HT1080 (cell line): ENCODE data around the gene CTDP1. TPM values are rescaled to one million over a fixed set of nuclear protein-coding genes. Genes with fewer than 3 reads are reported as not detected.
A peak's percentile ranks its signal among the peaks of the same experiment; 100 is the strongest.

ENCODE experiments used
- DNase-seq: peaks from one replicate; pipeline ENCODE4 v3.0.0-alpha.2; 2015; ENCODE audit warnings: low read depth
- total RNA-seq: library from RNA; depleted of rRNA; stranded (reverse); fragments of >200 nt; shearing (Covaris generic); gene quantifications from 2 replicates; pipeline ENCODE4 v1.2.3, GENCODE V29; 2014

CTDP1 gene
- total RNA-seq, 1 experiment from 2014 or later: 26.9 TPM

DNA sequence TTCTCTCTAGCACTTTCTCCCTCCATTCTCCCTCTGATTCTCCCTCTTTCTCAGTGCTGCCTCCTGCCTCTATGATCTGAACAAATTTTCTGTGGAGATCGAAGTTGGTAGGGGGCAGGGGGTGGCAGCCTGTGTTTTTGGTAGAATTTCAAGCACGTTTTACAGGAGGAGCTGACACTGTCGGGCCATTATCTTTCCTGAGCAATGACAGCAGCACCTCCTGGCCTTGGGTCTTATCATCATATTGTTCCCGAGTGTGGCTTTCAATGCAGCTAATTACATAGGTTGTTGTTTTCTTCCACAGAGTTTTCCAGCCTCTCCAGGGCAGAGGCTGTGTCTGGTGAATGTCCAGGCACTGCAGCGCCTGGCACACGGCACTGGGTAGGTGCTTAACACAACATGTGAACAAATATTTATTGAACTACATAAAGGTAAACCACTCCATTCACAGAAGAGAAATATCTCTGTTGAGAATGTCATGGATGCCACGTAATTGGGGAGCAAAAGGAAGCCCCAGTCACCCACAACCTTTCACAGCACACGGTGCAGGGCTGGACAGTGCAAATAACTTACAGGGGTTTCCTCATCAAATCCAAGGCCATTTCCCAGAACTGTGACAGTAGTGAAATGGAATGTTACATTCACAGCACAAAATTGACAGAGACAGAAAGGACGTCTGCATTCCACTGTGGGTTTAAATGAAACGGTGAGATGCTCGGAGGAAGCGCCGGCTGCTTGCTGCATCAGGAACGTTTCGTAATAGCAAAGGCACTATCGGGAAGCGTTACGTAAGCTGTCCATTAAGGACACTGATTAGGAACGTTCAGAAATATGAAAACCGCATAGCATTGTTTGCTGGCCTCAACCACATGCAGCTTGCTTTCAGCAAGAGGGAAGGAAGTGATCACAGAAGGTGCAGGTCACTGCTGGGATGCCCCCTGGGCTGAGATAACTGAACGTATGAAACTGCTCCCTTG is 111.7 kb downstream of the CTDP1 start:
- peak; percentile 79 for DNase-seq

GRCh38 chr18:79792096-79792987 is 112.7 kb downstream of the CTDP1 start:
- DNase-seq: no peak

DNA sequence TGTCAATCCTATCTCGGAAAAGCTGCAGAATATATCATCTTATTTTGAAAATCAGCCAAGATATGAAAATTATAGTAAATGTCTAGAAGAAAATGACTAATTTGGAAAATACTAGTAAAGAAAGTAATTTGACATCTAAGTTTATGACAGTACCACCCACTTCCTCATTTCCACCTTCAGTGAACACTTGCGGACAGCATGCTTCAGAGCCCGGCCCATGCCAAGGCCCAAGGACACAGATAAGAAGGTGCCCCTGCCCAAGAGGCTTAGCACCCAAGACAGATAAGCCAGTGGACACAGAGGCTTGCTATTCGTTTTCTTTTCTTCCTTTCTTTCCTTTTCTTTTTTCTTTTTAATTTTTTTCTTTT is 113.4 kb downstream of the CTDP1 start:
- DNase-seq: no peak

GRCh38 chr18:79794846-79795245 is 115.2 kb downstream of the CTDP1 start:
- no peak for DNase-seq

- no peak for DNase-seq
Observed at GRCh38 chr18:79795446-79795845, 115.8 kb downstream of the CTDP1 start.

DNA sequence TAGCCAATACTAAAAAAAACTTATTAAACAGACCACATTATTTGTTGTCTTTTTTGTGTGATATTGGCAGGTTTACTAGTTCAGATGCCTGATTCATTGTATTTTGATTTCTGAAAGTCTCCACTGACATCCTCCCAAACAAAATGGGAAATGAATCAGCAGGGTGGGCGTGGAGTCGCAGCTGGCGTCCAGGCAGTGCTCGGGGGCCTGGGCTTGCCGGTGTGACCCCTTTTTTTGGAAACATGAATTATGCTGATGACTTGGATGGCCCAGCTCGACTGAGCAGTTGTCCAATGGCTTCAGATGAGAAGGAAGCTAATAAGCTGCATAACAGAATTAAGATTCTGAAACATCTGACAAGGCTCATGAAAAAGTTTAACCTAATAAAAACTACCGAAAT is 116.4 kb downstream of the CTDP1 start:
- DNase-seq: no peak

GRCh38 chr18:79796531-79797405 is 117.2 kb downstream of the CTDP1 start:
- no peak for DNase-seq

DNA sequence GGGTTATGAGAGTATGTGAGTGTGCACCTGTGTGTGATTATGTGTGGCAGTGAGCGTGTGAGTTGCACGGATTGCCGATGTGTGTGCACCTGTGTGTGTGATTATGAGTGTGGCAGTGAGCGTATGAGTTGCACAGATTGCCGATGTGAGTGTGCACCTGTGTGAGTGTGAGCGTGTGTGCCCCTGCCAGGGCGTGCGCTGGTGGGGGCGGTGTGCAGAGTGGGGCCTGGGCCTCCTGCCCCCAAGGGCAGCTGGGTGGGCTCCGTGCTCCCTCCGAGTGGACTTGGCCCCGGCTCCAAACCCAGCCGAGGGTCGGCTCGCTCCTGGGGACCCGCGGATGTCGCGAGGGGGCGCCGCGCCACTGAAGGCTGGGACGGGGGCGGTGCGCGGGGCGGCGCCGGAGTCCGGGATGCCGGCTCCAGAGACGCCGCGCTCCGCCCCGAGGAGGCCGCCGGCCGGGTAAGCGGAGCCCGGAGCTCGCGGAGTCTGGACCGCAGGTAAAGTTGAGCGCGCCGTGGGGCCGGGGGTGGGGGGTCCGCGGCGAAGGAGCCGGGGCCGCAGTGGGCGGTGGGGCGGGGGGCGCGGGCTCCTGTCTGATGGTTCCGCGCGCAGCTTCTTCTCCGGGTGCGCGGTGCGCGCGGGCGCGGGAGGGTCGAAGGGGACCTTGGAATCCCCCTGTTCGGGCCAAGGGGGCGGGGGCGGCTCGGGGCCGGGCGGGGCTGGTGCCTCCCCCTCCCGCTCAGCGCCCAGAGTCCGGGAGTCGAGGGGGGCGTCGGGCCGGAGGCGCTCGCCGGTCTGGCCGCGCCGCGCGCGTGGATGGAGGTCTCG is 118.1 kb downstream of the CTDP1 start, which contains the start of gene KCNG2:
KCNG2 (plus strand) TSS at position 421 of the 828 bp plus-strand sequence. CDS start 65,730 bp downstream, outside the sequence.
- DNase-seq: no peak

DNA sequence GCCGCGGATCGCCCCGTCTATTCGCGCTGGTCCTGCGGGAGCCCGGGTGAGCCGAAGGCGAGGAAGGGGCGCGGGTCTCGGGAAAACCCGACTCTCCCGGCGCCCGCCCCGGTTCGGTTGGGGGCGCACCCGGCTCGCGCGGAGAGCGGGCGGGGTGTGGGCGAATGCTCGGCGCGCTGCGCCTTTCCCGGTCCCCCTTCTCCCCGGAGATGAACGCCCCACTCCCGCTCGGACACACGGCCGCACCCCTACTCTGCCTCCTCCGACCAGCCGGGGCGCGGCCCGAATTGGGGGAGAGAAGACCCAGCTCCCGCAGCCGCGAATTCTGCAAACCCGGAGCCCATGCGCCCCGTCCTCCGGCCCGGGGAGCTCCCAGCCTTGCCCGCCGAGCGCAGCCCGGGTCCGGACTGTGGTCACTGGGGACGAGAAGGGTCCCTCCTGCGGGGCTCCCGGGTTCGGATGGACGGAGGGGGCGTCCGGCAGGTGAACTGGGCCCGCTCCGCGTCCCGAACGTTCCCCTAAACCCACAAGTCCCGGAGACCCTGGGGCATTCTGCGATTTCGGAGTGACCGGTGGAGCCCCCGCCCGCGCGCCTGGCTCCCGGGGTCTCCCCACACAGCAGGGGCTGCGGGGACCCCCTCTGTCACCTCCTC is 118.9 kb downstream of the CTDP1 start:
- no peak for DNase-seq

DNA sequence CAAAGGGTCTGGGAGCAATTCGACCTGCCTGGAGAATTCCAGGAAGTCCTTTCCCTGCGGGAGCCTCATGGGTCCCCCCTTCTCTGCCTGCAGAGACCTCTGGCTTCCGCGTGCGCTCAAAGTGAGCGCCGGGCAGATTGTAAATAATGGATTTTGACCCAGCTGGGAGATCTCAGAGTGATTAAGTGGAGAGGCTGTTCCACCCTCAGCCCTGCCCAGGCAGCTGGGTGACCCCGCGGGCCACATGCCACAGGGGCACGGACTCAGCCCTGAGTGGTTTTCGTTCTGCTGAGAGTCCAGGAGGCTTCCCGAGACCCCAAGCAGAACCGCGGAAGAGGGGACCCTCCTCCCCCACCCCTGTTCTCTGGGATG is 119.4 kb downstream of the CTDP1 start:
- DNase-seq: no peak

GRCh38 chr18:79799619-79800370 is 120.2 kb downstream of the CTDP1 start:
- no peak for DNase-seq

DNA sequence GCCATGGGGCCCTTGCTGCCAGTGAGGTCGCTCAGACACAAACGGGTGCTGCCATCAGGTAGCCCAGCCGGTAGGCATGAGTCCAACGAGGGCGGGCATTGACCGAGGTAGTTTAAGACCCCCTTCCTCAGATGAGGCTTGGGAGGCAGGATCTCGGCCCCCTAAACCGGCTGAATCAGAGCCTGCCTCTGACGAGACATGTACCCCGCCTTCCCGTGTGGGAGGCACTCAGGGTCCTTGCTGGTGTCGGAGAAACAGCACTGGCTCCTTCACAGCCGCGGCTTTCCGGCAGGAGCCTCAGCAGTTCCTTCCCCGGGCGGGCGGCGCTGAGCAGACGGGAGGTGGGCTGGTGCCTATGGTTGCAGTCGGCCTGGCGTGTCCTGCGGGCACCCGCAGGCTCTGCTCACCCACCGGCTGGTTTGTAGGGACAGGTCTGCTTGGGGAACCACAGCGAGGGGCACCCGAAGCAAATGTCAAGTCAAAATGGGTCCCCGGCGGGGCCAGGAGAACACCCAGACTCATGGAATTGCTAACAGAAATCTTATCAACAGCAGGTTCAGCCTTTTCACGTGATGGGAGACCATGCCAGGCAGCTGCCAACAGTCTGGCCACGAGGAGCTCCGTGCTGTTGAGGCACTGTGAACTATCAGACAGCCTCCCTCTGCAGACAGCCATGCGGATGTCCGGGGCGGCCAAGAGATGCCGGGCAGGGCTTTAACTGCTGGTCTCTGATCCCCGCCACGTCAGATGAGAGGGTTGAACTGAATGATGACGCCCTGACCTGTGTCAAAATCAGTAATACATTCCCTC is 121.0 kb downstream of the CTDP1 start:
- DNase-seq: no peak

DNA sequence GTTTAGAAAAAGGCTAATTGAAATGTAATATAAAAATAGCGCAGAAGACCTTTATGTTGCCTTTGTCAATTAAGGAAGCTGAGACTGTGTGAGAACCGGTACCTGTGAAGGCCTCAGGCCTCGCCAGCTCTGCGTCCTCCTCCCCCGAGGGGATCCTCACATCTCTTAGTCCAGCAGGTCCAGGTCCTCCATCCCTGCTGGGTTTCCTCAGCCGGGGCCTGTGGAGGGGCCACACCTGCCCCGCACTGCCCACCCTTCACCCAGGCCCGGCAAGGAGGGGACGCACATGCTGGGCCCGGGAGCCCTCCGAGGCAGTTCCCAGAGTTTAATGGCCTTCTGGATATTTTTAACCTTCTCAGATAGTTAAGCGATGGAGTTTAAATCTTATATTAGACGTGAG is 121.6 kb downstream of the CTDP1 start:
- DNase-seq: no peak

DNA sequence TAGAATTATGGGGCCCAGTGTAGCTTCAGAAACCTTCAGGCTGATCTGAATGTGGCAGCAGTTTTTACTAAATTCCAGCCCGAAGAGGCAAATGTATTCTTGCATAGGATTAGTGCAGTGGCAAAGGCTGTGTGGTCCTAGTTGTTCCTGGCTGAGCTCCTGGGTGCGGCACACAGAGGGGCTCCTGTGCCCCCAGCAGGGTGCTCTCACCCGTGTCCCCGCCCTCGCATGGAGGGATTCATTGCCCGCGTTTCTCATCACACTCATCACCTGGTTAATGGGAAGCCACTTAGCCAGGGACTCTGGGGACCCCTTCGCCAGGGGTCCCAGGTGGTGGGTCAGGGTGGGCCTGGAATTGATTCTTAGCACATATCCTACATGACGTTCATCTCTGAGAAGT is 122.0 kb downstream of the CTDP1 start:
- DNase-seq: no peak

DNA sequence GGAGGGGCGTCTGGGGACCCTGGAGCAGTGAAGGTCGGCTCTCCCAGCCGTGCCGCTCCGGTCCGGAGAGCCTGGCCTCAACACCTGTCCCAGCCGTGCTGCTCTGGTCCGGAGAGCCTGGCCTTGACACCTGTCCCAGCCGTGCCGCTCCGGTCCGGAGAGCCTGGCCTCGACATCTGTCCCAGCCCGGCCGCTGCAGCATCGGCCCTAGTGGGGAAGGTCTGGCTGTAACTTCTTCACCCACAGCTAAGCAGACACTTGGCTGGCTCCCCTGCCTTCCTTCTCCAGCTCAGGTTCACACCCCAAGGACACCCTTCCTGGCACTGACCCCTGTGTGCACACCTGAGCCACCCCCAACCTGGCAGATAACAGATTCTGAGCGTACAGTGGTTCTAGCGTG is 122.7 kb downstream of the CTDP1 start:
- no peak for DNase-seq

- DNase-seq: no peak
Observed at GRCh38 chr18:79803611-79804051, 124.0 kb downstream of the CTDP1 start.
